ENCODE data around the gene POU2F2. TPM values are rescaled to one million over a fixed set of nuclear protein-coding genes. Genes with fewer than 3 reads are reported as not detected.
"Not testable (repeated sequence)": the region's sequence is repeated elsewhere in the genome, so short reads cannot be mapped to it uniquely, and the experiment has no call there.

POU2F2 gene
- total RNA-seq, 4 donors from 2014 or later, result 0.55 to 3.2 (median 0.77) TPM; not detected in 1

DNA sequence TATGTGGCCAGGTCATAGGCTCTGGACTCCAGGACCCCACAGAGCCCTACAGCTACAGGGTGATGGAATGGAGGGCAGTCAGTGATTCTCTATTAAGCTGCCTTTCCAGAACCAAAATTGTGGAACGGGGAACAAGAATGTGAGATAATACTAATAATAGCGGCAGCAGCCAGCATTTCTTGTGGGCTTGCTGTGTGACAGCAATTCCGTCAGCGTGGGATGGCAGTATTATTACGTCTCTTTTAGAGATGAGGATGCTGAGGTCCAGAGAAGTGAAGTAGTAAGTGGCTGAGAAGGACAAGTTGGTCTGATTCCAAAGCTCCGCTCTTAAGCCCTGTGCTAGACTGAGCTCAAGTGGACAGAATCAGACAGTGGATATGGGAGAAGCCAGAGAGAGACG lies 86.7 kb downstream of the POU2F2 start:
- Histone ChIP-seq H3K4me3 (no peak overlapping the region), H3K36me3 (no peaks in the 10 kb centered on the region), H3K27me3 (no peaks in the 10 kb centered on the region), H3K4me1 (no peaks in the 10 kb centered on the region), H3K27ac (no peak overlapping the region), H3K9me3 (no peaks in the 10 kb centered on the region)
- intact Hi-C loops (cut with DNase I; ENCODE audit: low total_unique reads), result no loop called here
- TF ChIP-seq CTCF (IDR thresholded peaks at IDR 0.05) (no peak), POLR2A (IDR thresholded peaks at IDR 0.05) (no peak)
- no peak for DNase-seq

DNA sequence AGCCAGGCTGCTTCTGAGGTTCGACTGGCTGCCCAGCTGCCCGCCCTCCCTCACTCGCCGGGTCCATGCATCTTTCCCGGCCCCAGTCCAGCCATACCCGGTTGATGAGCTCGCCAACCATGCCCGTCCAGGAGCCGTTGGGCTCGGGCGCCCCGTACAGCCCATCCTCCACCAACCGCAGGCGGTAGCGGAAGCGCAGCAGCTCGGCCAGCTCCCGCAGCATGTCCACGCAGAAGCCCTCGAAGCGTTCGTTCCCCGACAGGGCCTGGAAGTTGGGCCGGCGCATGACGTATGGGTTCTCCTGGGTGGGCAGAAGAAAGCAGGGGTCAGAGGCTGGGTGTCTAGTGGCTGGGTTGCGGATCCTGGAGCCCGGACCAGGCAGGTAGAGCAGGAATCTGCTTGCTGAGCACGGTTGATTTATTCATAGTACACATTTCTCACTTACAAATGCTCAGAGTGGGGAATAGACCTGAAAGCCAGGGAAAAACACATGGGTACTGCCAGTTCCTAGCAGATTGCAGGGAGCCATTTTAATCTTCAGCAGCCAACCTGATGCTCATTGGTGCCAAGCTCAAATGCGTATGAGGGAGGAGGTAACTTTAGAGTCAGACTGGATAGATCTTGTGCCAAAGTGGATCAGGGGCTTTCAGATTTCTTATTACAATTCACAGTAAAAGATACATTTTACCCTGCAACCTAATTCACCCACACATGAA lies 89.6 kb downstream of the POU2F2 start:
- Histone ChIP-seq H3K4me3 (no peak overlapping the region), H3K36me3 (no peaks in the 10 kb centered on the region), H3K27me3 (no peaks in the 10 kb centered on the region), H3K27ac (no peak overlapping the region), H3K9me3 (no peaks in the 10 kb centered on the region), H3K4me1 (no peaks in the 10 kb centered on the region)
- no peak for DNase-seq
- intact Hi-C loops (cut with DNase I; ENCODE audit: low total_unique reads), result no loop called here
- no peak for TF ChIP-seq CTCF (IDR thresholded peaks at IDR 0.05)
- TF ChIP-seq POLR2A (IDR thresholded peaks at IDR 0.05), result no peak

DNA sequence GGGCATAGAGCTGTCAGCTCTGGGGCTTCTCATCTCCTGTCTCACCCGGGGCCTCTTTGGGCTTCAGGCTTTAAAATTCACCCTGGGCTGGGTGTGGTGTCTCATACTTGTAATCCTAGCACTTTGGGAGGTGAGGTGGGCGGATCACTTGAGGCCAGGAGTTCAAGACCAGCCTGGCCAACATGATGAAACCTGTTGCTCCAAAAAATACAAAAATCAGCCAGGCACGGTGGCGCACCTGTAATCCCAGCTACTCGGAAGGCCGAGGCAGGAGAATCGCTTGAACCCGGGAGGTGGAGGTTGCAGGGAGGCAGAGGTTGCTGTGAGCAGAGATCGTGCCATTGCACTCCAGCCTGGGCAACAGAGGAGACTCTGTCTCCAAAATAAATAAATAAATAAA lies 91.8 kb downstream of the POU2F2 start:
- DNase-seq; H3K9me3 ChIP-seq; H3K4me1 ChIP-seq; H3K27me3 ChIP-seq; H3K27ac ChIP-seq; H3K36me3 ChIP-seq; H3K4me3 ChIP-seq; intact Hi-C loops (cut with DNase I; ENCODE audit: low total_unique reads): not testable (repeated sequence)

- TF ChIP-seq CTCF (IDR thresholded peaks at IDR 0.05), result no peak
- no peak for TF ChIP-seq POLR2A (IDR thresholded peaks at IDR 0.05)
- no peak overlapping the region for H3K4me3 ChIP-seq
- H3K27ac ChIP-seq, result no peak overlapping the region
- H3K9me3 ChIP-seq, result no peaks in the 10 kb centered on the region
- no peak for DNase-seq
- intact Hi-C loops (cut with DNase I; ENCODE audit: low total_unique reads), result no loop called here
- no peaks in the 10 kb centered on the region for H3K36me3 ChIP-seq
- no peaks in the 10 kb centered on the region for H3K27me3 ChIP-seq
- H3K4me1 ChIP-seq, result no peaks in the 10 kb centered on the region
Measured at GRCh38 chr19:42040031-42040430, 92.2 kb downstream of the POU2F2 start.

- DNase-seq, result no peak
- intact Hi-C loops (cut with DNase I; ENCODE audit: low total_unique reads), result no loop called here
- no peak overlapping the region for H3K27ac ChIP-seq
- no peaks in the 10 kb centered on the region for H3K36me3 ChIP-seq
- no peak overlapping the region for H3K4me3 ChIP-seq
- no peak for TF ChIP-seq CTCF (IDR thresholded peaks at IDR 0.05)
- no peaks in the 10 kb centered on the region for H3K9me3 ChIP-seq
- H3K27me3 ChIP-seq, result no peaks in the 10 kb centered on the region
- H3K4me1 ChIP-seq, result no peaks in the 10 kb centered on the region
Measured at GRCh38 chr19:42038666-42039065, 93.6 kb downstream of the POU2F2 start.

DNA sequence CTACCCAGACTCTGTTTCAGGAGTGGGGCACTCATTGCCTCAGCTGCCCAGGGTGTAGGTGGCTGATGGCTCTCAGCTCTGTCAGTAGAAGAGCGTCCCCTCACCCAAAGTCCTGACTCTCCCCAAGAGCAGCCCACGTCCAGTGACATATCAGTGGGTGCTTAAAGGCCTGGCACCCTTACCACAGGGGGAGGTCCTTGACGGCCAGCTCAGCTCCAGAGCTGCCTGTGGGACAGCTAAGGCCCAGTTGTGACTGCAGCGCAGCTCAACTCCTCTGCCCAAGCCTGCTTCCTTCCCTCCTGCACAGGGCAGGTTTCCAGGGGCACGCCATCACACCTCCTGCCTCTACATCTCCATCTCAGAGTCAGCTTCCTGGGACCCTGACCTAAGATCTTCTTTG lies 94.6 kb downstream of the POU2F2 start:
- intact Hi-C loops (cut with DNase I; ENCODE audit: low total_unique reads), result no loop called here

More for the DNA sequence above, 94.6 kb downstream of the POU2F2 start:
- H3K27ac ChIP-seq, result no peak overlapping the region
- no peaks in the 10 kb centered on the region for H3K36me3 ChIP-seq
- H3K4me3 ChIP-seq, result no peak overlapping the region
- no peaks in the 10 kb centered on the region for H3K4me1 ChIP-seq
- H3K27me3 ChIP-seq, result no peaks in the 10 kb centered on the region
- TF ChIP-seq POLR2A (IDR thresholded peaks at IDR 0.05) (no peak), CTCF (IDR thresholded peaks at IDR 0.05) (no peak)
- no peak for DNase-seq
- H3K9me3 ChIP-seq, result no peaks in the 10 kb centered on the region

Measured in uterus (tissue), 4 donors.